GM18511 (cell line): Measurements from ENCODE around the gene DNAH6.
"Not testable (repeated sequence)": the region's sequence is repeated elsewhere in the genome, so short reads cannot be mapped to it uniquely, and the experiment has no call there.

Source experiments
- ATAC-seq: cut with Tn5 transposase; IDR thresholded peaks from one replicate; pipeline ENCODE4 v1.9.1; 2021; ENCODE audit warnings: mild to moderate bottlenecking, moderate library complexity; ENCODE audit not compliant: unreplicated experiment

Gene DNAH6

DNA sequence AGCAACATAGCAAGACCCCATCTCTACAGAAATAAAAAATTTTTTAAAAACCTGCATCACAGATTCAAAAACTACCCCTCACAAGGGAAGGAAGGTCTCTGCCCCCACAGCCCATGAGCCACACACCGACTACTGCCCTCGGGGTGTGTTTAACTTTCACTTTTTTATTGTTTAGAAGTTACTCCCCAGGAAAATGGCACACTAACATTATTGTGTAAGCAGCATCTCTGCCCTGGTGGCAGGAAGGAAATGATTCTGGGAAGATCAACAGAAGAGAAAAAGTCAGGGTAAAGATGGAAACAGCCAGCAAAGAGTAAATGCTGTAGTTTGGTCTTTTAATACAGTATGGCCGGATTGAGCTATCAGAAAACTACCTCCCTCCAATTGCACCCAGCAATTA is 342.6 kb downstream of the DNAH6 start:
- ATAC-seq, result no peak

DNA sequence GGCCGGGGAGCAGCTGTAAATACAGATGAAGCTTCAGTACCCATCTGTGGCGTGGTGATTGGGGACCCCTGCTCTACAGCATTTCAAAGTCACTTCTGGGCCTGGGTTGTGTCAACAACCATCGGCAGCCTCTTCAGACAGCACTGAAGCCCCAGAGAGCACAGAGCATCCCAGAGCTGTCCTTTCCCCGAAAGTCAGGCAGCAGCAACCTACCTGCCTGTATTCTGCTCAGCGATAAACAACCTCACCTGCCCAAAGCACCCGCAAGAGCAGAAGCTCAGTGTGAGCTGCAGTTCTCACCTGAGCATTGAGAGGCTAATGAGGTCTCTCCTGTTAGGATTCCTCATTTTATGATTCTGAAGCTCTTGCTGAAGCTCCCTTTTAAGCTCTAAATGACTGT is 345.2 kb downstream of the DNAH6 start:
- no peak for ATAC-seq

DNA sequence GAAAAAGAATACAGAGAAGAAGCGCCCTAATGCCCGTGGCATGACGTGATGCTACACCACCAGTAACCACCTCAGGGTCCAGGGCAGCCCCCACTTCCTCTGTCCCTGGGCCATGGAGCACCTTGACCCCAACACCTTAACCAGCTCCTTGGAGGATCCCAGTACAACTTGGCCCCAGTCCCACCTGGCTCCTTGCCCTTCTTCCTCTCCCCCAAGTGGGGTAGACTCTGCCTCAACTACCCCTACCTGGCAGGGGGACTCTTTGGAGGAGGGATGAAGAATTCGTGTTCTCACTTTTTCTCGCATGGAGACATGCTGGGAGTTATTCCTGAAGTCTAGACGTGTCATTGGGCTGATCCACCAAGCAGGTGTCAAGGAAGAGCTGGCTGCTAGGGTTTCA is 345.7 kb downstream of the DNAH6 start:
- ATAC-seq, result no peak

- peak; percentile 70 for ATAC-seq
Measured at GRCh38 chr2:84865181-84865783, 349.0 kb downstream of the DNAH6 start.

DNA sequence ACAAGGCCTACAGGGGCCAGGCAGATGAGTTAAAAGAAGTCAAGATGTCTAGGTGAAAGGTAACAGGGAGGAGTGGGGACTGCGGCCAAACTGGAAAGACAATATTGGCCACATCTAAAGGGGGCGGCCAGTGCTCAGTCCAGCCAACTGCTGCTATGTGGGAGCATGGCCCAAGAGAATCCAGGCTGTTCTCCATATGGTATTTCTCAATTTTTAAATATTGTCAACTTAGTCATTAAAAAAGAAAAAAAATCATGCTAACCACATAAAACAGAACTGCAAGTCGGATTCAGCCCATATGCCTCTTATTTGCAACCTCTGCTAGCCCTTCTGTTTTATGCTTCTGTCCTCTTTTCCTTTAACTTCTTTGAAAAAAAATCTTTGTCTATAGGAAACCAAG is 349.8 kb downstream of the DNAH6 start:
- no peak for ATAC-seq

GRCh38 chr2:84868327-84868726 is 352.0 kb downstream of the DNAH6 start:
- ATAC-seq, result not testable (repeated sequence)
